Ectodermal cell (in vitro differentiated cells): ENCODE data around the gene AFF2.

Experiments used
- H3K27ac ChIP-seq: 2 replicates; pipeline ENCODE4 v1.7.0; 2013; ENCODE audit warnings: mild to moderate bottlenecking, low read depth, low read length; ENCODE audit not compliant: insufficient read depth, poor library complexity, severe bottlenecking
- H3K27me3 ChIP-seq: 2 replicates; pipeline ENCODE4 v1.7.0; 2013; ENCODE audit warnings: mild to moderate bottlenecking, low read length; ENCODE audit not compliant: insufficient read depth, control insufficient read depth, poor library complexity, severe bottlenecking
- H3K36me3 ChIP-seq: one replicate; pipeline ENCODE4 v1.7.0; 2013; ENCODE audit warnings: low read length; ENCODE audit not compliant: control insufficient read depth, insufficient read depth
- H3K4me1 ChIP-seq: one replicate; pipeline ENCODE4 v1.7.0; 2013; ENCODE audit warnings: low read length; ENCODE audit not compliant: control insufficient read depth, insufficient read depth
- H3K4me3 ChIP-seq: 2 replicates; pipeline ENCODE4 v1.7.0; 2013; ENCODE audit warnings: low read depth, low read length, control low read depth; ENCODE audit not compliant: insufficient read depth
- H3K9me3 ChIP-seq: 2 replicates; pipeline ENCODE4 v1.7.0; 2013; ENCODE audit warnings: mild to moderate bottlenecking, low read length, moderate library complexity; ENCODE audit not compliant: control insufficient read depth
- WGBS, 2 experiments: methylation state at CpG; one replicate each; pipeline ENCODE4 v1.1.7; 2013; ENCODE audit warnings: missing lambda C conversion rate in 2 of 2; 5-methylcytosine and 5-hydroxymethylcytosine counted together

Gene AFF2

DNA sequence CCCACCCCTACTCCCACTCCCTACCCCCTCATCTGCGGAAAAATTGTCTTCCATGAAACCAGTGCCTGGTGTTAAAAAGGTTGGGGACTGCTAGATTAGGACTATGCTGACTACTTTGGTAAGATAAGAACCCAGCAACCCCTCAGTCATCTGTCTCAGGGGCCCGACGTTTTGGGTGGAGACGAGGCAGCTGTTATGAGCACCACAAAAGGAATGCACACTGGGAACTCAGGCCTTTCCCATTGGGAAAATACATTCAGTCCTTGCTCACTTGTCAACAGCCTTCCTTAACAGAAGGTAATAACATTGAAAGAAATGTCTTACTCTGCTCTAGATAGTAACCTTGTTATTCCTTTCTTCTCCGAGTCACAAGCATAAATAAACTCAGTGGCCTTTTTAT is 310.8 kb downstream of the AFF2 start:
- Histone ChIP-seq H3K27ac (no peak overlapping the region), H3K9me3 (no peaks in the 10 kb centered on the region), H3K36me3 (no peaks in the 10 kb centered on the region), H3K4me3 (no peak overlapping the region), H3K27me3 (no peaks in the 10 kb centered on the region), H3K4me1 (peaks cover 10% of the 10 kb centered on the region)
- 75 to 80% methylated on average over 4 of the region's 5 CpGs for WGBS, 2 experiments

DNA sequence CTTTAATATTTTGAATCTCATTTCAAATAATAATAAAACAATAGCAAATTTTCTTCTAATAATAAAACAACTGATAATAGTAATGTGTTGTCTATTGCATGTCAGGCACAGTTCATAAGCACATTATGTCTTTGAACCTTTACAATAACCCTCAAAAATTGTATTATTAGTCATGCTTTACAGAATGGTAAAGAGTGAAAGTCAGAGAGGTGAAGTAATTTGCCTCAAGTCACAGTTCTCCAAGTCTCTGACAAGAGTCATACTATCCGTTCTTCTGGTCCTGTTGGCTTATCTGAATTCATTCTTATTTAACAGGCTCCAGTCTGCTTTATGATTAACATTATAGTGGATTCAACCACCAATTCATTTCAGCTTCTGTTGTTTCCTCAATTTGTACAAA is 313.0 kb downstream of the AFF2 start:
- Histone ChIP-seq H3K36me3 (no peaks in the 10 kb centered on the region), H3K4me1 (peaks cover 4% of the 10 kb centered on the region), H3K27me3 (no peaks in the 10 kb centered on the region), H3K27ac (no peak overlapping the region), H3K4me3 (no peak overlapping the region), H3K9me3 (no peaks in the 10 kb centered on the region)
- WGBS, 2 experiments, result 86 to 100% methylated on average over 1 of the region's 1 CpG

DNA sequence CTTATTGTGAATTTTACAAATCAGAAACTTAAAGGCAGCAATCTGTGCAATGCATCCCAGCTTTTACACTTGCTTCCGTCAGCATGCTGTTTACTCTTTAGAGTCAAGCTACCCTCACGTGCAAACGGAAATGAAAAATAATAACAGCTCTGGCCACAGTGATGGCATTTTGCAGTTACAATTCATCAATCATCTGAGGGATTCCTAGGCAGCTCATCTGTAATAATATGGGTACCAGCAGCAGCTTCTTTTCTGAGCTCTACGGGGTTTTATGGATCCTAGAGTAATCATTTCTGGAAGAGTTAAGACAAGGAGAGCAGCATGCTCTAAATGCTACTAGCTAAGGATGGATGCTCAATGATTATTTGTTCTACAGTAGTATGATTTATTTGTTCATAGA is 313.6 kb downstream of the AFF2 start:
- H3K4me3 ChIP-seq, result no peak overlapping the region

DNA sequence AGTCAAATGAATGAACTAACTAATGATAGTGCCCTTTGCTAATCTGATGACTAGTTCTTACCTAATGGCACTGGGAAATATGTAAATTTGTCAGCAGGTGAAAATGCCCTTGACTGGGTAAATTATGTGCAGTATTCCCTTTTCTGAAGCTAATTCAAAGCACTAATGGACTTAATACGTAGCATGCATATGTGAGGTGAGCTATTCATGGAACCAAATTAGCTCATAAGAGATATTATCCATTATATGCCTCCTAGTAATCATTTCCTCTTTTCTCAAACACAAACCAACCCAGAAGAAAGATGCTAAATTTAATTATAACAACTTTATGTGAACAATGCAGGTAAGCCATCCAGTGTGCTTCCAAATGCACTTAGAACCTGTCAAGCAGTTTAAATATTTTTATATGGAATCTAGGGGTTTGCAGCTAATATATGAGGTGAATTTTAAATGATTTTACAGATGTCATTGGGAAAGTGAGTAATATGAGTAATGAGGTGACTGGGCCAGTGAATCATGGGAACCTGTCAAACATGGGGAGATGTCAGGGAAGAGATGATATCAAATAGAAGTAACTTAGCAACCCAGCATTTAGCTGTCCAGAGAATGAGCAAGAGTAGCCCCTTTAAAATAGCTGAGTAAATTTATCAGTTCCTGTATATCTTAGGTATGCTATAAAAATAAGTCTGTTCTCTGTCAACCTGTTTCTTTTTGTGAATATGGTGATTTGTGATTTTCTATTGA is 315.0 kb downstream of the AFF2 start:
- Histone ChIP-seq H3K27ac (no peak overlapping the region), H3K36me3 (no peaks in the 10 kb centered on the region)

More for the DNA sequence above, 313.6 kb downstream of the AFF2 start:
- no peaks in the 10 kb centered on the region for H3K36me3 ChIP-seq
- H3K4me1 ChIP-seq, result peaks cover 1% of the 10 kb centered on the region
- H3K27me3 ChIP-seq, result no peaks in the 10 kb centered on the region
- WGBS, 2 experiments, result 93% methylated on average over 4 of the region's 4 CpGs
- no peak overlapping the region for H3K27ac ChIP-seq
- H3K9me3 ChIP-seq, result no peaks in the 10 kb centered on the region

DNA sequence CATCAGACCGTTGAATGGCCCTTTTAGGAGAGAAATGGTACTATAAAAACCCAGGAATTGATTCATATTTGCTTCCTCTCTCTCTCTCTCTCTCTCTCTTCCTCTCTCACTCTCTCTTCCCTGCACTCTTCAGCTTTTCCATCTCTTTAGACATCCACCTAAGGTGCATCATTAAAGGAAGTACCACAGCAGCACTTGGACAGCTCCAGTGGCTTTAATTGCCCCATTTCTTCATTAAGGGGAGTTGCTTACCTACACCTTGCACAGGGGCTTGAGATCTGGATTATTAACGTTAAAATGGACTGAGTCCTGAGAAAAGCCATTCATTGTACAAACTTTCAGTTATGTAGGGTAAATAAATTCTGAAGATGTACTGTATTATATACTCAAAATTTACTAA is 323.6 kb downstream of the AFF2 start:
- WGBS, 2 experiments, result 87 to 90% methylated on average over 1 to 2 of the region's 2 CpGs
- Histone ChIP-seq H3K27ac (no peak overlapping the region), H3K36me3 (no peaks in the 10 kb centered on the region)

More for the DNA sequence above, 315.0 kb downstream of the AFF2 start:
- 100% methylated on average over 1 of the region's 1 CpG; no CpG with 5 or more reads in 1 of the 2 experiments for WGBS, 2 experiments
- no peaks in the 10 kb centered on the region for H3K4me1 ChIP-seq
- H3K4me3 ChIP-seq, result no peak overlapping the region
- no peaks in the 10 kb centered on the region for H3K9me3 ChIP-seq
- no peaks in the 10 kb centered on the region for H3K27me3 ChIP-seq

DNA sequence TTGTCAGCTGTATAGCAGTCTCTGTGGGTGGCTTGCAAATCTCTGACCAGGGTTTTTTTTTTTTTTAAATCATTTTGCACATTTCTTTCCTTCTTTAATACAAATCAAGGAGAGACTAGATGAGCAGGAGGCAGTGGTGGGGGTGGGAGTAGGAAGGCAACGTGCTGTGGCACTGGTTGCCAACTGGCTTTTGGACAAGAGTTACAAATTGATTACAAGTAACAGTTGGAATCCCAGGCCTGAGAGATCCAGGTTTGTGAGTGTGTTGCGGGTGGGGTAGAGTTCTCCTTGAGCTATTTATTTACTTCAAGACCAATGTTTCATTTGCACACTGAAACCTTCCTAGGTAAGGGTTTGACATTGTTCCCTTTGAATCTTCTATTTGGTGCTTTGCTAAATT is 325.3 kb downstream of the AFF2 start:
- H3K36me3 ChIP-seq, result no peaks in the 10 kb centered on the region
- H3K4me1 ChIP-seq, result no peaks in the 10 kb centered on the region
- no peak overlapping the region for H3K4me3 ChIP-seq
- WGBS, 2 experiments, result 50 to 66% methylated on average over 1 to 2 of the region's 2 CpGs
- no peaks in the 10 kb centered on the region for H3K27me3 ChIP-seq
- no peak overlapping the region for H3K27ac ChIP-seq
- H3K9me3 ChIP-seq, result no peaks in the 10 kb centered on the region

More for the DNA sequence above, 323.6 kb downstream of the AFF2 start:
- H3K4me1 ChIP-seq, result no peaks in the 10 kb centered on the region
- no peaks in the 10 kb centered on the region for H3K9me3 ChIP-seq
- H3K27me3 ChIP-seq, result no peaks in the 10 kb centered on the region
- no peak overlapping the region for H3K4me3 ChIP-seq

DNA sequence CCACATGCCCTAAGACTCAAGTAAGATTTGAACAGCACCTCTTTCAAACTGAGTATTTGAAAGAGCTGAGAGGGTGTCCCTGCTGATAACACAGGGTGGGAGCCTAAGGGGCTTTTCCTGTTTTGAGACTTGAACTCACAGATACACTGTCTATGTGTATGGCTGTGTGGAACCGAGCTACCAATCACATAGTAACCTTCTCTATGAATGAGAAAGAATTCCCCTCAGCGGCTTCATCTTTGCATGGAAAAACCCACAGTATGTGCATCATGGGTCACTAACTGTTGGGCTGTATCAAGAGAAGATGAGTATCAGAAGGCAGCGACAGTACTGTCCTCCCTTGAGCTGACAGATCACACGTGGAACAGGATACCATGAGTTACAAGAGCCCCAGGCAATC is 336.3 kb downstream of the AFF2 start:
- H3K27me3 ChIP-seq, result no peaks in the 10 kb centered on the region
- H3K4me1 ChIP-seq, result no peaks in the 10 kb centered on the region
- H3K27ac ChIP-seq, result no peak overlapping the region
- no peaks in the 10 kb centered on the region for H3K36me3 ChIP-seq
- 67 to 95% methylated on average over 2 to 3 of the region's 4 CpGs for WGBS, 2 experiments
- H3K4me3 ChIP-seq, result no peak overlapping the region
- H3K9me3 ChIP-seq, result no peaks in the 10 kb centered on the region

DNA sequence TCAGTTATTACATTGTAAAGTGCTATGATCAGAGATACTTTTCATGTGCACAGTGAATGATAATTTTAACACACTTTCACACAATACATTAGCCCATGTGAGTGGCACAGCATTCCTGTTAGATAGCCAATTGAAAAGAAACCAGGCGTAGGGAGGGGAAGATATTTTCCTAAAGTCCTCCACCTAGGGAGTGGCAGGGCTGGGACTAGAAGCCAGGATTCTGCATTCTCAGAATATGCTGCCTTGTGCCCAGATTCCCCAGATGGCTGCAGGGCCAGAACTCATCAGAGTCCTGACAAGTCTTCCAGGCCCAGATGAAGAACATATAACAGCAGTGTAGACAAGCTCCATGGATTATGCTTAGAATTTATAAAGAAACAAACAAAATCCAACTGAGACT is 350.2 kb downstream of the AFF2 start:
- Histone ChIP-seq H3K4me1 (peaks cover 9% of the 10 kb centered on the region), H3K4me3 (no peak overlapping the region), H3K27me3 (no peaks in the 10 kb centered on the region), H3K9me3 (no peaks in the 10 kb centered on the region), H3K27ac (no peak overlapping the region), H3K36me3 (no peaks in the 10 kb centered on the region)
- WGBS, 2 experiments, result 86% methylated on average over 1 of the region's 1 CpG; no CpG with 5 or more reads in 1 of the 2 experiments

DNA sequence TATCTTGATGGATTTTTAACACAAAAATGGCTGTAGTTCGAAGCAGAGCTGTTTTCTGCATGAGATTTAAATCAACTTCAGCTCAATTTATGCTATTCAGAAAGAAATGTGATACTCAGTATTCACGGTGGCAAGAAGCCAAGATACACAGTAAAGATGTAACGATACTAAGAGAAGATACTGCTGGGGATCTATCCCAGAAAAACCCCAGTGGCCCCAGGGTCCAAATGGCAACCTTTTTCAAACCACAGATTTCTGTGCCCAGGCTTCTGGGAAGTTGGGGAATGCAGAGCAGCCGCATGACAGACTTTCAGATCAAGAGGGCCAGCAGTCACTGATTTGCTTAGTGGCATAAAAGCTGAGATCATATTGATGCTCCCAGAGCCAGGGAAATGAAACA is 353.9 kb downstream of the AFF2 start:
- no peaks in the 10 kb centered on the region for H3K27me3 ChIP-seq
- no peaks in the 10 kb centered on the region for H3K36me3 ChIP-seq
- 73 to 80% methylated on average over 3 to 4 of the region's 4 CpGs for WGBS, 2 experiments
- no peaks in the 10 kb centered on the region for H3K9me3 ChIP-seq
- peak overlapping the region; percentile 36 for H3K27ac ChIP-seq
- peaks cover 9% of the 10 kb centered on the region for H3K4me1 ChIP-seq
- H3K4me3 ChIP-seq, result no peak overlapping the region

DNA sequence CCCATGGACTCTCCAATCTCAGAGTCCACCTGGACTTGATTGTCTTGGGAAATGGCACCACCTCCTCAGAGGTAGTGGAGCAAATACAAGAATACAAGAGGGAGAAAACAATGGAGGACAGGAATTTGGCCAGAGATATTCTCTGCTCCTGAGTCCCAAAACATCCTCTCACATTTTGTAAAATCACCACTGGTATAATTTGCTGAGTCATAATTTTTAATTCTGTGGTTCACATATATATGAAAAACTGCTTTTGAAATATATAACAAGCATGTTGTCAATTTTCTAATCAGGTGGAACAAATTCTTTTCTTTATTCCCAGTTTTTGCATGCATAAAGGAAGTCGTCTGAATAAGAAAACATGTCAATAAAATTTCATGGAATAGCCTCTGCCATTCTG is 356.1 kb downstream of the AFF2 start:
- no peaks in the 10 kb centered on the region for H3K9me3 ChIP-seq
- H3K27ac ChIP-seq, result no peak overlapping the region
- peaks cover 18% of the 10 kb centered on the region for H3K4me1 ChIP-seq
- no peaks in the 10 kb centered on the region for H3K27me3 ChIP-seq
- H3K36me3 ChIP-seq, result no peaks in the 10 kb centered on the region
- 85 to 100% methylated on average over 1 of the region's 1 CpG for WGBS, 2 experiments
- H3K4me3 ChIP-seq, result no peak overlapping the region
